ENCODE measurements around the gene PINLYP.

PINLYP gene

GRCh38 chr19:43560687-43561086 lies 14.9 kb upstream of the PINLYP start:
- in situ Hi-C loops (cut with MboI; ENCODE audit: low sequenced_read_pairs, unreplicated experiment), result no loop called here
- TF ChIP-seq, protein P1, sequence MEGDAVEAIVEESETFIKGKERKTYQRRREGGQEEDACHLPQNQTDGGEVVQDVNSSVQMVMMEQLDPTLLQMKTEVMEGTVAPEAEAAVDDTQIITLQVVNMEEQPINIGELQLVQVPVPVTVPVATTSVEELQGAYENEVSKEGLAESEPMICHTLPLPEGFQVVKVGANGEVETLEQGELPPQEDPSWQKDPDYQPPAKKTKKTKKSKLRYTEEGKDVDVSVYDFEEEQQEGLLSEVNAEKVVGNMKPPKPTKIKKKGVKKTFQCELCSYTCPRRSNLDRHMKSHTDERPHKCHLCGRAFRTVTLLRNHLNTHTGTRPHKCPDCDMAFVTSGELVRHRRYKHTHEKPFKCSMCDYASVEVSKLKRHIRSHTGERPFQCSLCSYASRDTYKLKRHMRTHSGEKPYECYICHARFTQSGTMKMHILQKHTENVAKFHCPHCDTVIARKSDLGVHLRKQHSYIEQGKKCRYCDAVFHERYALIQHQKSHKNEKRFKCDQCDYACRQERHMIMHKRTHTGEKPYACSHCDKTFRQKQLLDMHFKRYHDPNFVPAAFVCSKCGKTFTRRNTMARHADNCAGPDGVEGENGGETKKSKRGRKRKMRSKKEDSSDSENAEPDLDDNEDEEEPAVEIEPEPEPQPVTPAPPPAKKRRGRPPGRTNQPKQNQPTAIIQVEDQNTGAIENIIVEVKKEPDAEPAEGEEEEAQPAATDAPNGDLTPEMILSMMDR (IDR thresholded peaks at IDR 0.05; ENCODE audit: borderline replicate concordance, control extremely low read depth, extremely low read depth, insufficient read depth, missing control alignments), result no peak
- DNase-seq (ENCODE audit: low spot score), result no peak

DNA sequence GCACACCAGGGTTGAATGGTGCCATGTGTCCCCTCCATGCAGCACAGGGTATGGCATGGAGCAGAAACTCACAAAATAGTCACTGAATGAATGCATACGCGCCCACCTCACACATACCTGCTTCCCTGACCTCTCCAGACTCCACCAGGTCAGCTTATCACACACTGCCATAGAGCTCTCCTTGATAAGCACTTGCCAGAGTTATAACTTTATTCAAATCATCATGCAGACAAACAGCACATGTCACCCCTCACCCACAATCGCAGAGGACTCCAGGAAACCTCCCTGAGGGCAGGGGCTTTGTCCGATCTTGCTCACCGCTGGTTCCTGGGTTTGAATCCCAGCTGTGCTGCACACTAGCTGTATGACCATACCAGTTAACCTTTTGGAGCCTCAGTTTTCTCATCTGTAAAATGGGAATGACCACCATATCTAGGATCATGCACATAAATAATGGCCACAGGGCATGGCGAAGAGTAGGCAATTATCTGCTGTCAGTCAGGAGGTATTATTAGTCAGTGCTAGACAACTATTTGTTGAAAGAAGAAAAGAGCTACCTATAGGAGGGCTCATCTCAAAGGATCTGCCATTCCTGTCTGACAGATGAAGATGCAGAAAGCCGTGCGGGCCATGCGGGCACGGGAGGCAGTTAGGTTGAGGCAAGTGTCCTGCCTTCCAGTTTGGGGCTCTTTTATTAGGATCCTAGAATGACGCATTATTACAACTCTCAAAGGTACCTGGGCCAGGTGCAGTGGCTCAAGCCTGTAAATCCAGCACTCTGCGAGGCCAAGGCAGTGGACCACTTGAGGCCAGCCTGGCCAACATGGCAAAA lies 14.2 kb upstream of the PINLYP start:
- DNase-seq (ENCODE audit: low spot score), result no peak
- TF ChIP-seq, protein P1 (IDR thresholded peaks at IDR 0.05; ENCODE audit: borderline replicate concordance, control extremely low read depth, extremely low read depth, insufficient read depth, missing control alignments), result no peak
- in situ Hi-C loops (cut with MboI; ENCODE audit: low sequenced_read_pairs, unreplicated experiment), result no loop called here

- in situ Hi-C loops (cut with MboI; ENCODE audit: low sequenced_read_pairs, unreplicated experiment), result no loop called here
- DNase-seq (ENCODE audit: low spot score), result no peak
- TF ChIP-seq, protein P1 (IDR thresholded peaks at IDR 0.05; ENCODE audit: borderline replicate concordance, control extremely low read depth, extremely low read depth, insufficient read depth, missing control alignments), result no peak
Observed at GRCh38 chr19:43562226-43562697, 13.3 kb upstream of the PINLYP start.

DNA sequence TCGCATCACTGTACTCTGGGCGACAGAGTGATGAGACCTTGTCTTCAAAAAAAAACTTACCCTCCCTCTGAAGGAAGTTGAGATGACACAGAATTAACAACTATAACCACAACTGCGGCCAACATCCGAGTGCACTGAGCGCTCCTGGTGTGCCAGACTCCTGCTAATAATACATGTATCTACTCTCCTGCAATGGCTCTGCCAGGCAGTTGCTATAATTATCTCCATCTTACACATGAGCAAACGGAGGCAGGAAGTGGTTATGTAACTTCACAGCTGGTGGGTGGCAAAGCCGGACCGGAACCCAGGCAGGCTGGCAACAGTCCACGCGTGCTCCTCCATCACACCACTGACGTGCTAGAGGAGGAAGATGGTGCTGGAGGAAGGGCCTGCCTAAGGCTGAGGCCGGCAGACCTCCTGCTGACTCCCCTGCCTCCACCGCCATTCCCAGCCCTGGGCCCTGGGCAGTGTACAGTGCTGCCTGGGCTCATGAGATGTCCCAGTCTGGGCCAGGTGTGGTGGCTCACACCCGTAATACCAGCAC lies 12.8 kb upstream of the PINLYP start:
- TF ChIP-seq, protein P1 (IDR thresholded peaks at IDR 0.05; ENCODE audit: borderline replicate concordance, control extremely low read depth, extremely low read depth, insufficient read depth, missing control alignments), result no peak
- in situ Hi-C loops (cut with MboI; ENCODE audit: low sequenced_read_pairs, unreplicated experiment), result no loop called here
- DNase-seq (ENCODE audit: low spot score), result peak; percentile 54

GRCh38 chr19:43563816-43564457 lies 11.7 kb upstream of the PINLYP start:
- TF ChIP-seq, protein P1 (IDR thresholded peaks at IDR 0.05; ENCODE audit: borderline replicate concordance, control extremely low read depth, extremely low read depth, insufficient read depth, missing control alignments), result no peak
- in situ Hi-C loops (cut with MboI; ENCODE audit: low sequenced_read_pairs, unreplicated experiment), result no loop called here

GRCh38 chr19:43564800-43565199 lies 10.8 kb upstream of the PINLYP start:
- in situ Hi-C loops (cut with MboI; ENCODE audit: low sequenced_read_pairs, unreplicated experiment), result no loop called here
- TF ChIP-seq, protein P1 (IDR thresholded peaks at IDR 0.05; ENCODE audit: borderline replicate concordance, control extremely low read depth, extremely low read depth, insufficient read depth, missing control alignments), result no peak
- no peak for DNase-seq (ENCODE audit: low spot score)

More at GRCh38 chr19:43563816-43564457, 11.7 kb upstream of the PINLYP start:
- DNase-seq (ENCODE audit: low spot score), result no peak

Data from GM13976 (cell line).